Osteoblast (primary cell): ENCODE measurements around the gene PLCD3. TPM values are rescaled to one million over a fixed set of nuclear protein-coding genes. Genes with fewer than 3 reads are reported as not detected.
"Not testable (repeated sequence)": the region's sequence is repeated elsewhere in the genome, so short reads cannot be mapped to it uniquely, and the experiment has no call there.

Experiments used
- DNase-seq: peaks from one replicate; pipeline ENCODE4 v3.0.0; 2011; ENCODE audit warnings: low spot score, mixed read lengths; ENCODE audit not compliant: insufficient read length; ENCODE audit errors: missing footprints
- H2AFZ ChIP-seq: 2 replicates; pipeline ENCODE4 v1.6.0; 2011; ENCODE audit warnings: mild to moderate bottlenecking, low read length
- H3K27ac ChIP-seq: 2 replicates; pipeline ENCODE4 v1.5.1; 2011; ENCODE audit warnings: mild to moderate bottlenecking, low read depth, low read length, moderate library complexity
- H3K27me3 ChIP-seq: 2 replicates; pipeline ENCODE4 v1.6.0; 2012; ENCODE audit warnings: mild to moderate bottlenecking, control low read depth, inconsistent platforms, low read length, moderate library complexity; ENCODE audit not compliant: insufficient read depth
- H3K36me3 ChIP-seq: 2 replicates; pipeline ENCODE4 v1.5.1; 2011; ENCODE audit warnings: mild to moderate bottlenecking, low read length, control low read depth, moderate library complexity; ENCODE audit not compliant: insufficient read depth
- H3K4me1 ChIP-seq: 2 replicates; pipeline ENCODE4 v1.5.1; 2011; ENCODE audit warnings: mild to moderate bottlenecking, low read length, control low read depth, moderate library complexity; ENCODE audit not compliant: insufficient read depth
- H3K4me2 ChIP-seq: 2 replicates; pipeline ENCODE4 v1.6.0; 2011; ENCODE audit warnings: mild to moderate bottlenecking, low read length; ENCODE audit not compliant: insufficient read depth
- H3K4me3 ChIP-seq: fragments of 200-600 bp; sonication (generic); 3 replicates; pipeline ENCODE4 v1.5.1; 2012; ENCODE audit warnings: mild to moderate bottlenecking, low read length, inconsistent platforms; ENCODE audit not compliant: insufficient read depth
- H3K79me2 ChIP-seq: 2 replicates; pipeline ENCODE4 v1.6.0; 2012; ENCODE audit warnings: mild to moderate bottlenecking, low read length, control low read depth, inconsistent platforms; ENCODE audit not compliant: insufficient read depth
- H3K9me3 ChIP-seq: 2 replicates; pipeline ENCODE4 v1.5.1; 2011; ENCODE audit warnings: low read depth, low read length, control low read depth
- H4K20me1 ChIP-seq: 2 replicates; pipeline ENCODE4 v1.6.0; 2012; ENCODE audit warnings: mild to moderate bottlenecking, low read length, control low read depth; ENCODE audit not compliant: insufficient read depth
- CTCF ChIP-seq: IDR thresholded peaks from 2 replicates; pipeline ENCODE4 v1.5.1; 2011; ENCODE audit warnings: mild to moderate bottlenecking, low read depth, low read length, moderate library complexity; ENCODE audit errors: extremely low read depth
- total RNA-seq: library from RNA; depleted of rRNA; stranded (reverse); fragments of >200 nt; gene quantifications from 2 replicates; pipeline ENCODE4 v1.2.3, GENCODE V29; 2012

Gene PLCD3
- total RNA-seq, 1 donor: 31.5 TPM

- Histone ChIP-seq H4K20me1 (no peaks in the 10 kb centered on the region), H3K36me3 (no peaks in the 10 kb centered on the region), H3K9me3 (no peaks in the 10 kb centered on the region), H3K4me1 (peaks cover 30% of the 10 kb centered on the region), H3K4me3 (no peak overlapping the region), H3K4me2 (no peak overlapping the region), H3K79me2 (peaks cover 34% of the 10 kb centered on the region), H3K27me3 (no peaks in the 10 kb centered on the region), H2AFZ (no peak overlapping the region), H3K27ac (no peak overlapping the region)
- no peak for DNase-seq
- TF ChIP-seq CTCF: no peak
Measured at GRCh38 chr17:45127207-45127547, 5.1 kb downstream of the PLCD3 start.

GRCh38 chr17:45125509-45125908 lies 6.8 kb downstream of the PLCD3 start:
- TF ChIP-seq CTCF: no peak
- Histone ChIP-seq H4K20me1 (no peaks in the 10 kb centered on the region), H3K4me3 (no peak overlapping the region), H3K4me2 (no peak overlapping the region), H3K27me3 (no peaks in the 10 kb centered on the region), H3K36me3 (no peaks in the 10 kb centered on the region), H3K79me2 (peaks cover 25% of the 10 kb centered on the region), H3K27ac (no peak overlapping the region), H3K4me1 (peaks cover 24% of the 10 kb centered on the region), H3K9me3 (no peaks in the 10 kb centered on the region), H2AFZ (no peak overlapping the region)
- DNase-seq: no peak

GRCh38 chr17:45124797-45125122 lies 7.6 kb downstream of the PLCD3 start:
- not testable (repeated sequence) for DNase-seq, H3K4me2 ChIP-seq, H3K9me3 ChIP-seq, H4K20me1 ChIP-seq, H3K4me3 ChIP-seq, H3K27me3 ChIP-seq, H3K36me3 ChIP-seq
- H3K4me1 ChIP-seq: peaks cover 24% of the 10 kb centered on the region
- H2AFZ ChIP-seq: peak overlapping the region; percentile 78
- peaks cover 25% of the 10 kb centered on the region for H3K79me2 ChIP-seq
- H3K27ac ChIP-seq: peak overlapping the region; percentile 70

- H3K4me3 ChIP-seq: peak overlapping the region; percentile 14
- peak overlapping the region; percentile 34 for H3K4me2 ChIP-seq
- H3K27ac ChIP-seq: peak overlapping the region; percentile 70
- H2AFZ ChIP-seq: peak overlapping the region; percentile 78
- peaks cover 25% of the 10 kb centered on the region for H3K79me2 ChIP-seq
- no peaks in the 10 kb centered on the region for H3K9me3 ChIP-seq
- no peaks in the 10 kb centered on the region for H4K20me1 ChIP-seq
- no peaks in the 10 kb centered on the region for H3K27me3 ChIP-seq
- peaks cover 24% of the 10 kb centered on the region for H3K4me1 ChIP-seq
- peak; percentile 100 for DNase-seq
- no peak for TF ChIP-seq CTCF
- H3K36me3 ChIP-seq: no peaks in the 10 kb centered on the region
Measured at GRCh38 chr17:45123930-45124796, 8.2 kb downstream of the PLCD3 start.
